Heart left ventricle (tissue), 16 donors: Measurements from ENCODE around the gene PRKAB2. TPM values are rescaled to one million over a fixed set of nuclear protein-coding genes. Genes with fewer than 3 reads are reported as not detected.
"Not testable (repeated sequence)": the region's sequence is repeated elsewhere in the genome, so short reads cannot be mapped to it uniquely, and the experiment has no call there.

Source experiments
- ATAC-seq, 4 donors: fragments of 200-7000 bp; cut with Tn5 transposase; one replicate each; pipeline ENCODE4 v1.9.1; 2020 to 2022; ENCODE audit warnings: moderate library complexity in 4 of 4, mild to moderate bottlenecking in 3 of 4, moderate number of reproducible peaks in 1 of 4
- DNase-seq, 5 donors: peaks; one replicate each; pipeline ENCODE4 v3.0.0-alpha.2; 2020
- H3K27ac ChIP-seq, 12 donors: fragments of 200-600 bp; sonication (generic) in 4 of 12; one replicate each; pipeline versions ENCODE4 v1.5.0 to v1.8.0; 2016 to 2022; ENCODE audit warnings: mild to moderate bottlenecking in 2 of 12
- H3K27me3 ChIP-seq, 9 donors: fragments of 200-600 bp; sonication (generic) in 2 of 9; one replicate each; pipeline versions ENCODE4 v1.5.1 to v1.8.0; 2016 to 2022; ENCODE audit warnings: mild to moderate bottlenecking in 3 of 9
- H3K36me3 ChIP-seq, 9 donors: fragments of 200-600 bp; sonication (generic) in 2 of 9; one replicate each; pipeline versions ENCODE4 v1.5.0 to v1.8.0; 2018 to 2022; ENCODE audit warnings: mild to moderate bottlenecking in 2 of 9
- H3K4me1 ChIP-seq, 12 donors: fragments of 200-600 bp; sonication (generic) in 4 of 12; one replicate each; pipeline versions ENCODE4 v1.5.0 to v1.8.0; 2016 to 2022; ENCODE audit warnings: mild to moderate bottlenecking in 3 of 12
- H3K4me3 ChIP-seq, 12 donors: fragments of 200-600 bp; sonication (generic) in 4 of 12; one replicate each; pipeline versions ENCODE4 v1.5.0 to v1.8.0; 2017 to 2022; ENCODE audit warnings: mild to moderate bottlenecking in 9 of 12, moderate library complexity in 4 of 12
- H3K9me3 ChIP-seq, 12 donors: fragments of 200-600 bp; sonication (generic) in 4 of 12; one replicate each; pipeline versions ENCODE4 v1.5.0 to v1.8.0; 2016 to 2022; ENCODE audit warnings: mild to moderate bottlenecking in 1 of 12
- CTCF ChIP-seq, 12 donors: fragments of 200-600 bp; sonication (generic) in 4 of 12; IDR thresholded peaks; one replicate each; pipeline versions ENCODE4 v1.5.0 to v1.8.0; 2018 to 2022; ENCODE audit warnings: antibody characterized with exemption in 12 of 12, mild to moderate bottlenecking in 5 of 12
- POLR2A ChIP-seq, 2 donors: fragments of 450-650 bp; IDR thresholded peaks; one replicate each; pipeline ENCODE4 v1.6.1; 2017; ENCODE audit warnings: antibody characterized with exemption in 2 of 2, mild to moderate bottlenecking in 2 of 2, moderate library complexity in 2 of 2
- WGBS, 4 donors: extraction: QIAGEN DNeasy Blood & Tissue Kit in 2 of 4; methylation state at CpG; one replicate each; pipeline versions ENCODE4 v1.1.5 to v1.1.7; 2013 to 2018; 5-methylcytosine and 5-hydroxymethylcytosine counted together
- intact Hi-C, 10 donors: fragments of 100-400 bp; cut with DNase I; formaldehyde crosslinking; loops; one replicate each; pipeline versions ENCODE4 v1.11.1 to v1.14.2; 2022
- polyA plus RNA-seq, 2 donors: library from polyadenylated mRNA; stranded (reverse); fragments of 200-250 nt; gene quantifications; one replicate each; pipeline ENCODE4 v1.2.3, GENCODE V29; 2013
- total RNA-seq, 9 donors: library from RNA; depleted of rRNA in 2 of 9; stranded (reverse); fragments of >200 nt in 2 of 9; fragmentation: NEBNext Ultra II Directional in 3 of 9; extraction: Animal tissue kit (Norgen Biotek cat#: 25700) in 3 of 9; gene quantifications; one replicate each; pipeline versions ENCODE4 v1.1.0 to v1.2.4, GENCODE V29; 2016 to 2023
- donor health status: ischemic (EF 13 %, LVEDD 7.1; RV severe dilation, severe dysfunction).
- donor health status: healthy with polysubstance abuse.
- donor health status: DM: no; HTN: yes; CAD: no.
- donor health status: DM: no; HTN: no; CAD: no.
- donor health status: ischemic (EF 25% LVEDD 6.9; RV normal size, moderate dysfunction).
- donor health status: ischemic (EF 25% LVEDD 5.7; RV mildly dilated, moderate dysfunction).
- donor health status: healthy.
- donor health status: DM: yes; HTN: yes; CAD: no.
- donor health status: ischemic (EF 35%, LVEDD 5.7; RV mildly dilated, moderate dysfunction).
- donor health status: nonischemic (EF 11% LVEDD 7.7; RV severe dilation, severe dysfunction).
- donor health status: DM: yes; HTN: yes; CAD: no.
- donor health status: PGD.
- donor health status: ischemic (EF 29% LVEDD 5.4; RV normal size, mild dysfunction).
- donor health status: nonischemic (EF 23%, LVEDD 6.1; RV moderate dilation, normal function).

The PRKAB2 gene
- total and polyA plus RNA-seq, 11 donors, result 6.7 to 43.2 (median 27.5) TPM

DNA sequence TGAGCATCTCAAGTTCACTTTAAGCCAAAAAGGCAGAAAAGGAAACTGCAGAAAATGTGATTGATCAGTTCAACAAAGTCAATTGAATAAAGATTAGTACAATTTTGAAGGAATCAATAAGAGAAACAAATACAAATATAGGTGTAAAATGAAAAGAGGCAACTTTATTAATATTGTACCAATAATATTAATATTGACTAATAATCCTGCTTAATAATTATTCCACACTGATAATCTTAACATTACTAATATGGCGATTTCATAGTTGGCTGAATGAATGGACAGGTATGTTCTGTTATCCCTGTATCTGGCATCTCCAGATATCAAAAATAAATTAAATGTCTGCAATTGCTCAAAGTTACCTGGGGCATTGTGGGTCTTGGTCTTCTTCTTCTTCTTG lies 61.8 kb downstream of the PRKAB2 start:
- Histone ChIP-seq H3K27me3 (peaks cover 0 to 15% (median 0%) of the 10 kb centered on the region in 9 donors), H3K9me3 (no peaks in the 10 kb centered on the region), H3K36me3 (no peaks in the 10 kb centered on the region), H3K27ac (no peak overlapping the region), H3K4me3 (no peak overlapping the region), H3K4me1 (no peaks in the 10 kb centered on the region)
- ATAC-seq (no peak), DNase-seq (no peak)
- intact Hi-C loops, result no loop called here
- 82 to 96% (median 95%) methylated on average over 1 of the region's 1 CpG for WGBS, 4 donors
- TF ChIP-seq CTCF (IDR thresholded peaks at IDR 0.05), result no peak
- no peak for TF ChIP-seq POLR2A (IDR thresholded peaks at IDR 0.05)

DNA sequence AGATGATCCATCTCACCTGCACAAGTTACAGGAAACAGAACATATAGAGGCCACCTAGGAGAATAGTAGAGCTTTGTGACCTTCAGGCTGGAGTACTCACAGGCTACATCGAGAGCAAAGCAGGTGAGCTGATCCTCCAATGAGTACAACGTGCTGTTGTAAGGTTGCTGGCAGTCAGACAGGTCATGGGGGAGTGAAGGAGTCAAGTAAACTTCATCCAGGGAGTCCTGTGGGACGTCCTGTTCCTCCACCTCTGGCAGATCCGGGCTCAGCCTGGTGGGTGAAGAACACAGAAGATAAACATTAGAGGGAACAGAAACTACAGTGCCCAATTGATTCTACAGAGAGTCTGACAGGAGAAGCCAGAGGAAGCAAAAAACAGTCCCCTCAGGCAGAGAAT lies 62.5 kb downstream of the PRKAB2 start:
- ATAC-seq, result no peak
- Histone ChIP-seq H3K4me1 (no peaks in the 10 kb centered on the region), H3K27ac (no peak overlapping the region), H3K27me3 (peaks cover 0 to 15% (median 0%) of the 10 kb centered on the region in 9 donors), H3K36me3 (no peaks in the 10 kb centered on the region), H3K4me3 (no peak overlapping the region), H3K9me3 (no peaks in the 10 kb centered on the region)
- TF ChIP-seq POLR2A (IDR thresholded peaks at IDR 0.05), result no peak
- no peak for TF ChIP-seq CTCF (IDR thresholded peaks at IDR 0.05)
- 54 to 57% (median 56%) methylated on average over 4 of the region's 4 CpGs for WGBS, 4 donors
- no peak for DNase-seq
- intact Hi-C loops, result no loop called here

DNA sequence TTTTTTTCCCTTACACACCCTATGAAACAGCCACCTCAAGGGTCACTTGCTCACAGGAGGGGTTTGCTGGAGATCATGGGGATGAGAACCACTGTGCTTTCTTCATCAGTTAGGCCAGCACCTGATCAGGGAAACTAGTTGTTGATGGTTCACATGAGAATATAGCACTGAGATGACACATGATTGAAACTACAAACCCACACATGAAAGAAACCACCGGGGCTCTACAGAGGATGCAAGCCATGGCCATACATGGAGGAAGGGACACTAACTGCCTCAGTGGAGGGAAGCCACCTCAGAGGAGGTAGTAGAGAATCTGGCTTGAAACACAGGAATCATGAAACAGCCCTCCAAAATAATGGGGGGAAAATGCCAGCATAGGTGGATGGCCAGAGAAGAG lies 63.2 kb downstream of the PRKAB2 start:
- no peak for DNase-seq
- H3K27me3 ChIP-seq, result peaks cover 0 to 15% (median 0%) of the 10 kb centered on the region in 9 donors
- H3K4me3 ChIP-seq, result no peak overlapping the region
- 86 to 100% (median 94%) methylated on average over 1 of the region's 1 CpG for WGBS, 4 donors
- no peaks in the 10 kb centered on the region for H3K9me3 ChIP-seq
- H3K27ac ChIP-seq, result no peak overlapping the region
- H3K4me1 ChIP-seq, result no peaks in the 10 kb centered on the region
- intact Hi-C loops, result no loop called here
- TF ChIP-seq CTCF (IDR thresholded peaks at IDR 0.05) (no peak), POLR2A (IDR thresholded peaks at IDR 0.05) (no peak)
- no peak for ATAC-seq
- H3K36me3 ChIP-seq, result no peaks in the 10 kb centered on the region

DNA sequence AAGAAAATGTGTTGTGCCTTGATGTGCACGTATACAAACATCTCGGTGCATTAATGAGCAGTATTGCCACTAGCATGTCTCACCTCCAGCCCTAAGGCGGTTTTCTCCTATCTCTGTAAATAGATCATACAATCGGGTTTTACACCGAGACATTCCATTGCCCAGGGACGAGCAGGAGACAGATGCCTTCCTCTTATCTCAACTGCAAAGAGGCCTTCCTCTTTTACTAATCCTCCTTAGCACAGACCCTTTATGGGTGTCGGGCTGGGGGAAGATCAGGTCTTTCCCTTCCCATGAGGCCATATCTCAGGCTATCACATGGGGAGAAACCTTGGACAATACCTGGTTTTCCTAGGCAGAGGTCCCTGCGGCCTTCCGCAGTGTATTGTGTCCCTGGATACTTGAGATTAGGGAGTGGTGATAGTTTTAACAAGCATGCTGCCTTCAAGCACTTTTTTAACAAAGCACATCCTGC lies 65.8 kb downstream of the PRKAB2 start:
- ATAC-seq, intact Hi-C loops, H3K27ac ChIP-seq, DNase-seq, H3K36me3 ChIP-seq, H3K4me1 ChIP-seq, H3K9me3 ChIP-seq, H3K4me3 ChIP-seq: not testable (repeated sequence)
- H3K27me3 ChIP-seq, result peaks cover 0 to 15% (median 3%) of the 10 kb centered on the region in 9 donors
- WGBS, 4 donors, result 42 to 56% (median 43%) methylated on average over 9 of the region's 9 CpGs

DNA sequence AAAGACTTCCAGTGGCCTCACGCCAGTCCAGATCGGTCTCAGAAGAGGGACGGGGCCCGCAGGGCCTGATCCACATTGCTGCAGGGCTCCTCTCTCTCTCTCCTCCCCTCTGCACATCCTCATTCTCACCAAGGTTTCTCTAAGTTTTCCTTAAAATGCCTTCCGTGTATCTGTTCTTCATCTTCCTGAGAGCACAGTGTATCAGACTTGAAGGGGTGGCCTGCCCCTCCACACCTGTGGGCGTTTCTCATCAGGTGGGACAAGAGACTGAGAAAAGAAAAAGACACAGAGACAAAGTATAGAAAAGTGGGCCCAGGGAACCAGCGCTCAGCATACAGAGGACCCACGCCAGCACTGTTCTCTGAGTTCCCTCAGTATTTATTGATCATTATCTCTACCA lies 66.4 kb downstream of the PRKAB2 start:
- H3K9me3 ChIP-seq, result no peaks in the 10 kb centered on the region
- WGBS, 4 donors, result 76 to 83% (median 78%) methylated on average over 8 of the region's 8 CpGs
- intact Hi-C loops, result no loop called here
- DNase-seq, result no peak
- no peak for ATAC-seq
- H3K27ac ChIP-seq, result no peak overlapping the region
- H3K4me3 ChIP-seq, result no peak overlapping the region
- no peaks in the 10 kb centered on the region for H3K36me3 ChIP-seq
- H3K4me1 ChIP-seq, result no peaks in the 10 kb centered on the region
- TF ChIP-seq POLR2A (IDR thresholded peaks at IDR 0.05), result no peak
- no peak for TF ChIP-seq CTCF (IDR thresholded peaks at IDR 0.05)
- H3K27me3 ChIP-seq, result peaks cover 0 to 15% (median 3%) of the 10 kb centered on the region in 9 donors
